NOMO-1 (cell line): ENCODE results near the gene HAPLN2.

Experiments used
- DNase-seq, 2 experiments: peaks; one replicate each; lab custom pipeline; 2025; ENCODE audit not compliant: unreplicated experiment in 2 of 2; lab: John Stamatoyannopoulos, UW

HAPLN2 gene

DNA sequence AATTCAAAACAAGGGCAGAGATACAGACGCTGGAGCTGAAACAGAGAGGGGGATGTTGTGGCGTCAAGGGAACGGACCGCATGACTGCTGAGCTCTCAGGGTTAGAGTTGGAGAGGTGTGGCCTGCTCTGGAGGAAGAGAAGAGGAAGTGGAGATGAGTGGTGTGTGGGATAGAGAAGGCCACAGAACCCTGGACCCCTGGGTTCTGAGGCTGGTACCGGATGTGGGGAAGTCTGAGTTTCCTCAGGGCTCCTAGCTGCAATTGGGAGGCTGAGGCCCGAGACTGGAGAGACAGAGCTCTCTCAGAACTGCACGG, 24.5 kb downstream of the HAPLN2 start:
- DNase-seq: peak; percentile 14 to 55

DNA sequence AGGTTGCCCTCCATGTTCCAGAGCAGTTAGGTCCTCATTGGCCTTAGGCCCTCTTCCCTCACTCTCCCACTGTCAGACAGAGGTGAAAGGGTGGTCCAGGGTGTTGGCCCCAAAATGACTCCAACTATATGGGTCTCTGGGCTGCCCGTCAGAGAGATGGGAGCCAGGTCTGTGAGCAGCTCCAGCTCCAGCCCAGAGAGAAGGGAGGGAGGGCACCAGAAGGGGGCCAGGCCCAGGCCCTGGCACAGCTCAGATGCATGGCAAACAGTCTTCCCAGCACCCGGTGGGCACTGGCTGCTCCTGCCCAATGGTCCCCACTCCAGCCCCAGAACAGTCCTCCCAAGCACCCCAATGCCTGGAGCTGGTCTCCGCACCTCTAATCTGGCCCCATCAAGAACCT, 24.9 kb downstream of the HAPLN2 start:
- DNase-seq: no peak

DNA sequence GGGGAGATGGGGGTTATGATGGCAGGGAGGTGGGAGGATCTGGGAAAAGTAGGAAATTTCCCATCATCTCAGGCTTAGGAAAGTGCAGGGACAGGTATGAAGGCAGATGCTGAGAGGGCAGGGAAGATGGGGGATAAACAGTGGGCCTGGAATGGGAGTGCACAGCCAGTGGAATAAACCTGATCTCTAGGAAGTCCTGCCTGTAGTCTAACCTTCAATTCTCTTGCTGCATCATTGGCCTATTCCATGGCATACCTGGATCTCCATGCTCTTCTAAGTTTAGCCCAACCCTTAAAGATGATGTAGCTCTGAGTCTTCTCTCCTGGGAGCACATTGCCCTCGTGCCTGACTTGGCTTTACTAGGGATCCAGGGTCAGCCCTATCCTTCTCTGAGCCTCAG, 25.4 kb downstream of the HAPLN2 start:
- DNase-seq: no peak

DNA sequence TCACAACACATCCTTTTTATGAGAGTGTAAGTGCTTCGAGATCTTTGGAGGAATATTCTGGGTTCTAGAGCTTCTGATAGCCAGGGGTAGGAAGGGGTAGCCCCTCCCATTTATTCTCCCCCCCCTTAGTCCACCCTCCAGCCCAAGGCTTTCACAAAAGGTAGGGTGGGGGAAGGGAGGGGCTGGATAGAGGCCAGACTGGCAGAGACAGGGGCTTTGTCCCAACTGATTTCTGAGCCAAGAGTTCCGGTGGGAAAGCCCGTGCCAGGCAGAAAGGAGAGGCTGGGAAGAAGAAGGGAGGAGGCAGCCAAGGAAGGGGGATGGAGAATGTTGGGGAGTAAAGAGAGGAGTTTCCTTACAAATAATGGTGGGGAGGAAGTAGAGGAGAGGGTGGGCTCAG, 25.8 kb downstream of the HAPLN2 start:
- DNase-seq: no peak

DNA sequence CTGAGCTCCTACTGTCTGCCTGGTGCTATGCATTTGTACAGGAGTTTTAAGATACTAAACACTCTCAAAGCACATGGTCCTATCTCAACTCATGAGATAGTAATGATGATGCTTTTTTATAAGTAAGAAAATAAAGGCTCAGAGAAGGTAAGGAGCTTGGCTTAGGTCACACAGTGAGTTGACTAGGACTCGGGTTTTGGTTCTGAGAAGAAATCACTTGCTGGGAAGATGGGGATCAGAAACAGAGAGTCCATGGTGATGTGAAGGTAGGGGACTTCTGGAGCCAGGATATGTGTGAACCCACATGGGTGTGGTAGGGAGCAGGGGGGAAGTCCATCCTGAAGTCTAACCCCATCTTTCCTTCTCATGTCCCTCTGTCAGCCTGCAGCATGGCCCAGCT, 26.5 kb downstream of the HAPLN2 start:
- DNase-seq: no peak

DNA sequence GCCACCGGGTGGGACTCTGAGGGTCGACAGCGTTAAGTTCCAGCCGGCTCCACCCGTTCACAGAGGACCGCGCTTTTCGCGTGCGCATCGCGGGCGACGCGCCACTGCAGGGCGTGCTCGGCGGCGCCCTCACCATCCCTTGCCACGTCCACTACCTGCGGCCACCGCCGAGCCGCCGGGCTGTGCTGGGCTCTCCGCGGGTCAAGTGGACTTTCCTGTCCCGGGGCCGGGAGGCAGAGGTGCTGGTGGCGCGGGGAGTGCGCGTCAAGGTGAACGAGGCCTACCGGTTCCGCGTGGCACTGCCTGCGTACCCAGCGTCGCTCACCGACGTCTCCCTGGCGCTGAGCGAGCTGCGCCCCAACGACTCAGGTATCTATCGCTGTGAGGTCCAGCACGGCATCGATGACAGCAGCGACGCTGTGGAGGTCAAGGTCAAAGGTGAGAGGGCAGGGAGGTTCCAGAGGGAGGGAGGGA, 27.6 kb downstream of the HAPLN2 start:
- DNase-seq: no peak

DNA sequence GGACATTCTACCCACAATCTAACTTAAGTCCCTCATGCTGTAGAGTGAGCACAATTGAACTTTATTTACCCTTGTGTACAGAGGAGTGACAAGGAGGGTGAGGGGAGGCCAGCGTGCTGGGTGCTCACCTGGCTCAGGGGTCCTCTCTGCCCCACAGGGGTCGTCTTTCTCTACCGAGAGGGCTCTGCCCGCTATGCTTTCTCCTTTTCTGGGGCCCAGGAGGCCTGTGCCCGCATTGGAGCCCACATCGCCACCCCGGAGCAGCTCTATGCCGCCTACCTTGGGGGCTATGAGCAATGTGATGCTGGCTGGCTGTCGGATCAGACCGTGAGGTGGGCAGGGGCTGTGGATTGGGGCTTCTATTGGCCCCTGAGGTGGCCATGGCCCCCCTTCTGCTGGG, 28.1 kb downstream of the HAPLN2 start:
- no peak for DNase-seq

DNA sequence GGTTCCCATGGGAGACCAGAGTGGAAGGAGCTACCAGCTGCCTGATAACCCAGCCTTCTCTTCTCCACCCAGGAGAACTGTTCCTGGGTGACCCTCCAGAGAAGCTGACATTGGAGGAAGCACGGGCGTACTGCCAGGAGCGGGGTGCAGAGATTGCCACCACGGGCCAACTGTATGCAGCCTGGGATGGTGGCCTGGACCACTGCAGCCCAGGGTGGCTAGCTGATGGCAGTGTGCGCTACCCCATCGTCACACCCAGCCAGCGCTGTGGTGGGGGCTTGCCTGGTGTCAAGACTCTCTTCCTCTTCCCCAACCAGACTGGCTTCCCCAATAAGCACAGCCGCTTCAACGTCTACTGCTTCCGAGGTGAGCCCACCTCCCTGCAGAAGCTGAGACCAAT, 29.3 kb downstream of the HAPLN2 start:
- no peak for DNase-seq

DNA sequence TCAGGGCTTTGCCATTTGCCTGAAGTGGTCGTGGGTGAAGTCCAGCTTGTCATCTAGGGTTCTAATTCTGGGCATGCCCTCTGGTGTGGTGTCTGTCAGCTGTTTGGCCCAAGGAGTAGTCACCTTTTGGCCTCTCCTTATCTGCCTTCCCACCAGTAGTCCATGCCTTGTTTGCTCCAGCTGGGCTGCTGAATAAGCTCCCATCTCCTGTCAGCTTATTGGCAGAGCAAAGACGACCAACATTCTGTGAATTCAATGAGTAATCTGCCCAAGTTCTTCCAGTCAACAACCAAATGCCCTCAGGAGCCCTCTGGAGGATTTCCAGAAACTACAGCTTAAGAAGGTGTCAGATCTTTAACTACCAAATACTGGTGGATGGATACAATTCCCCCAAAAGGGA, 29.7 kb downstream of the HAPLN2 start:
- DNase-seq: no peak

DNA sequence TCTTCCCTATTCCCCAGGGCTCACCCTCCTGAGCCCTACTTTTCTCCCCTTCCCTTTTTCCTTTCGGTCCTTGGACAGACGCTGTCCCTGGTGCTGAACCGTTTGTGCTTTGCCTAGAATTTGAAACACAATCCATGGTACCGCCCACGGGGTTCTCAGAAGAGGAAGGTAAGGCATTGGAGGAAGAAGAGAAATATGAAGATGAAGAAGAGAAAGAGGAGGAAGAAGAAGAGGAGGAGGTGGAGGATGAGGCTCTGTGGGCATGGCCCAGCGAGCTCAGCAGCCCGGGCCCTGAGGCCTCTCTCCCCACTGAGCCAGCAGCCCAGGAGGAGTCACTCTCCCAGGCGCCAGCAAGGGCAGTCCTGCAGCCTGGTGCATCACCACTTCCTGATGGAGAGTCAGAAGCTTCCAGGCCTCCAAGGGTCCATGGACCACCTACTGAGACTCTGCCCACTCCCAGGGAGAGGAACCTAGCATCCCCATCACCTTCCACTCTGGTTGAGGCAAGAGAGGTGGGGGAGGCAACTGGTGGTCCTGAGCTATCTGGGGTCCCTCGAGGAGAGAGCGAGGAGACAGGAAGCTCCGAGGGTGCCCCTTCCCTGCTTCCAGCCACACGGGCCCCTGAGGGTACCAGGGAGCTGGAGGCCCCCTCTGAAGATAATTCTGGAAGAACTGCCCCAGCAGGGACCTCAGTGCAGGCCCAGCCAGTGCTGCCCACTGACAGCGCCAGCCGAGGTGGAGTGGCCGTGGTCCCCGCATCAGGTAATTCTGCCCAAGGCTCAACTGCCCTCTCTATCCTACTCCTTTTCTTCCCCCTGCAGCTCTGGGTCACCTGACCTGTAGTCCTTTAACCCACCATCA, 33.1 kb downstream of the HAPLN2 start:
- DNase-seq: no peak

DNA sequence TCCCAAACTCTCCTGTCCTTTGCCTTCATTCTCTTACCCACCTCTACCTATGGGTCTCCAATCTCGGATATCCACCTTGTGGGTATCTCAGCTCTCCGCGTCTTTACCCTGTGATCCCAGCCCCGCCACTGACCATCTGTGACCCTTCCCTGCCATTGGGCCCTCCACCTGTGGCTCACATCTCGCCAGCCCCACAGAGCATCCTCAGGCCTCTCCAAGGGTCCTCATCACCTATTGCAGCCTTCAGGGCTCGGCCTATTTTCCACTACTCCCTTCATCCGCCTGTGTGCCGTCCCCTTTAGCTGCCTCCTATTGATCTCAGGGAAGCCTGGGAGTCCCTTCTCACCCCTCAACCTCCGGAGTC, 33.8 kb downstream of the HAPLN2 start:
- DNase-seq: no peak

DNA sequence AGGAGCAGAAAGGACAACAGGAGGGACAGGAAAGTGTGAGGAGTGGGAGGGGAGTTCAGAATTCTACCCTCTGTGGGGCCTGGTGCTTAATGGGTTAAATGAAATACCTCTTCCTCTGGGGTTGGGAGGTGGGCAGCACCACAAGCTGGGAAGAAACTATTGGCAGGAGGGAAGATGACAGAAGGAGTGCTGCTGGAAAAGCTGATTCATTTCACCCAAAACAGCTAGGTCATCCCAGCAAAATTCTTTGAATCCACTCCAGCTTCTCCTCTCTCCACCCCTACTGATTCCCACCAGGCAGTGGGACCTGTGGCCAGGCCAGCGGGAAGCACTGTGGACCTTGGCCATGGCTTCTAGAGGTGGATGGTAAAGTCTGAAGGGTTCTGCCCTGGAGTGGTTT, 35.5 kb downstream of the HAPLN2 start:
- DNase-seq: no peak

DNA sequence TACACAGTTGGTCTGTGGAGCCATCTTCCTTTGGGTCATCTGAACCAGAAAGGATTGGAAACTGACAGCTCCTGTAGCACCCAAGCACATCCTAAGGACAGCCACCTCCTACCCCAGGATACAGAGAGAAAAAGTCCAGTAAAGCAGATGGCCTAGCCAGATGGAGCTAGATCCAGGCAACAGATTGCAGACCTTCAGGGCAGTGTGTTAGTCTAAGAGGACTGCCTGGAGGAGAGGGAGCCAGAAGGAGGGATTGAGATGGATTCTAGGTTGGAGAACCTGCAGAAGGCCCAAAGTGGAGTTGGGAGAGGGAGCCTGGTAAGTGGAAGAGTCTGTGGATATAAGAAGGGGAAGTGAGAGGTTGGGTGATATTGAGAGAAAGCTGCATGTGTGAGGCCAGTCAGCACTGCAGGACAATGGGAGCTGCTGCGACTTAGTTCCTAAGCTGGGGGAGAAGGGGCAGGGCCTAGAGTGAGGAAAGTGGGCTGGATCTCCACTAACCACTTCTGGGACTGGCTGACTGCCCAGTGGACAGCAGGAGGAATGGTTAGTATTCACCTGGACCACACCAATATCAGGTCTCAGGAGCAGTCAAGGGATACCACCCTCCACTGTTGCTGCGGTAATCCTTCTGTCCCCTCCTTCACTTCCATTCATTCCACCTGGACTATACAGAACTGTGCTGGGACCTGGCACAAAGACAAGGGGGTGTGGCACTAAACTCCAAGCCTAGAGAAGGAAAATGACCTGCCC, 36.1 kb downstream of the HAPLN2 start:
- DNase-seq: no peak

DNA sequence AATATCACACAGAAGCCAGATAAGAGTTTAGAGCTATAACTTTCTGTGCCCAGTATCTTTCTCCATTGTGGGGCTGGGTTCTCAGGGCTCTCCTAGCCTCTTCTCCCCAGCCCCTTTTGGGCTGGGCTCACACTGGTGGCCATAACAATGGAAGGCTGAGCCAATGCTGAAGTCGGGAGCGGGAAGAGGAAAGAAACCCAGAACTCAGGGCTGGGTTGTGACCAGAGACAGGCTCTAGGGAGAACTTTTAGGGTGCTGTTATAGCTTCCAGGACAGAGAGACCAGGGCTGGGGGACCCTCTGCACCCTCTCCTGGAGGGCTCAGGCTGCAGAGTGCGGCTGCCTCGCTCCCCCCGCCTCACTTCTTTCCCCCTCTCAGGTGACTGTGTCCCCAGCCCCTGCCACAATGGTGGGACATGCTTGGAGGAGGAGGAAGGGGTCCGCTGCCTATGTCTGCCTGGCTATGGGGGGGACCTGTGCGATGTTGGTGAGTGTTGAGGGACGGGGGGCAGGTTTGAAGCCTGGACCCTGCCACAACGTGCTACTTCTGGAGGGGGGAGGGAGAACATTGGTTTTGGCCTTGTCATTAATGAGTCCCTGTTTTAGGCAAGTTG, 36.8 kb downstream of the HAPLN2 start:
- DNase-seq: no peak

DNA sequence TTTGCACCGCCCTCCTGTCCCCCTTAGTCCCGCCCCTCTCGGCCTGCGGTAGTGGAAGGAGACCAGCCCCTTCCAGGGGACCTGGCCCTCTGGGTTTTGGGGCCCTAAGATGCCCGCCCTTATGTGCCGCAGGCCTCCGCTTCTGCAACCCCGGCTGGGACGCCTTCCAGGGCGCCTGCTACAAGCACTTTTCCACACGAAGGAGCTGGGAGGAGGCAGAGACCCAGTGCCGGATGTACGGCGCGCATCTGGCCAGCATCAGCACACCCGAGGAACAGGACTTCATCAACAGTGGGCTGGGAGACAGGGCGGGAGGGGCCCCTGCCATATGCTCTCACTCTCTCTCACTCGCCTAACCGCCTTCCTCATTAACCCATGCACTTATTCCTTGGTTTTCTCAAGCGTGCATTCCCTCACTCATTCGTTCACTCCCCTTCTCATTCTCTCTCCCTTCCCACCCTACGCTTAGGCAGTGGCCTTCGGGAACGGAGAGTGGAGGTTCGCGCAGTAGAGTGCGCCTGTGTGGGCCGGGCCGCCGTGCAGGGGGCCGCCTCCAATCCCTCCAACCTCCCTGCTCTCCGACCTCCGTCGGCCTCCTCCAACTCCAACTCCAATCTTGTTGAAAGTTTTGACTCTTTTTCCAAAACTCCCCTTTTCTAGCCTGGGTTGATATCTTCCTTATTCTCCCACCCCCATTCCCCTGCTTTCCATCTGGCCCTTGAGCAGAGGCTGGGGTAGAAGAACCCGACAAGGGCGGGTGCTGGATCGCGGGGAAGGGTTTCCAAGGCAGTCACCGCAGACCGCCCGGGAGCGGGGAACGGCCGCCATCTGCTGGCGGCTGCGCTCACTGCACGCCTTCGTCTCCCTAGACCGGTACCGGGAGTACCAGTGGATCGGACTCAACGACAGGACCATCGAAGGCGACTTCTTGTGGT, 37.9 kb downstream of the HAPLN2 start:
- peak in 1 of 2 experiments; percentile 30 for DNase-seq

DNA sequence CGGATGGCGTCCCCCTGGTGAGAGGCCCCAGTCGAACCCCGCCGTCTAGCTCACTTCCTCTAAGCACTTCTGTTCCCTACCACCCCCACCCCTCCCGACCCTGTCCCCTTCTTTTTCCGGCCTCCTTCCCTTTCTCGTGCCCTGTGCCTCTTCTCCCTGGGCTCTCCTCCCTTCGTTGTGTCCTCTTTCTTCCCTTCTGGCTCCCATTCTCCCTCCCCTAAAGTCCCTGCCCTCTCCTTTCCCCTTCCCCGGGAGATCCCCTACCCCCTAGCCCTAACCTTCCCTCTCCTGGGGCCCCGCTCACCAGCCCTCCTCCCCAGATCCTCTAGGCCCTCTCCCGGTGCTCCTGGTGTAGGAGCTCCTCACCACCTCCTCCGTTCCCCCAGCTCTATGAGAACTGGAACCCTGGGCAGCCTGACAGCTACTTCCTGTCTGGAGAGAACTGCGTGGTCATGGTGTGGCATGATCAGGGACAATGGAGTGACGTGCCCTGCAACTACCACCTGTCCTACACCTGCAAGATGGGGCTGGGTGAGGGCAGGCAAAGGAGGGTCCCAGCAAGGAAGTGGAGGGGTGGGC, 38.6 kb downstream of the HAPLN2 start:
- no peak for DNase-seq

DNA sequence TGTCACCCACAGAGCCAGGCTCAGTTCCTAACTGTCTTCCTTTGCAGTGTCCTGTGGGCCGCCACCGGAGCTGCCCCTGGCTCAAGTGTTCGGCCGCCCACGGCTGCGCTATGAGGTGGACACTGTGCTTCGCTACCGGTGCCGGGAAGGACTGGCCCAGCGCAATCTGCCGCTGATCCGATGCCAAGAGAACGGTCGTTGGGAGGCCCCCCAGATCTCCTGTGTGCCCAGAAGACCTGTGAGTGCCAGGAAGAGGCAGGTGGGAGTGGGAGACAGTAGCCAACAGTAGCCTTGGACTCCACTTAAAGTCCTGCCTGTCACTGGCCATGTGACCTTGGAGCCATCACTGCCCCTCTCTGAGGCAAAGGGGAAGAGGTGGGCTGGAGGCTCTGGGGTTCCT, 39.3 kb downstream of the HAPLN2 start:
- no peak for DNase-seq

DNA sequence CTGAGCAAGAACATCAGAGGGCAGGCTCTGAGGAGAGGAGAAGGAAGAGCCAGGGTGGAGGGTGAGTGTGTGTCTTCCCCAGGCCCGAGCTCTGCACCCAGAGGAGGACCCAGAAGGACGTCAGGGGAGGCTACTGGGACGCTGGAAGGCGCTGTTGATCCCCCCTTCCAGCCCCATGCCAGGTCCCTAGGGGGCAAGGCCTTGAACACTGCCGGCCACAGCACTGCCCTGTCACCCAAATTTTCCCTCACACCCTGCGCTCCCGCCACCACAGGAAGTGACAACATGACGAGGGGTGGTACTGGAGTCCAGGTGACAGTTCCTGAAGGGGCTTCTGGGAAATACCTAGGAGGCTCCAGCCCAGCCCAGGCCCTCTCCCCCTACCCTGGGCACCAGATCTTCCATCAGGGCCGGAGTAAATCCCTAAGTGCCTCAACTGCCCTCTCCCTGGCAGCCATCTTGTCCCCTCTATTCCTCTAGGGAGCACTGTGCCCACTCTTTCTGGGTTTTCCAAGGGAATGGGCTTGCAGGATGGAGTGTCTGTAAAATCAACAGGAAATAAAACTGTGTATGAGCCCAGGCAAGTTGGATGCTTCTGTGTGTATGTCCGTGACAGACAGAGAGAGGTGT, 39.8 kb downstream of the HAPLN2 start:
- no peak for DNase-seq

DNA sequence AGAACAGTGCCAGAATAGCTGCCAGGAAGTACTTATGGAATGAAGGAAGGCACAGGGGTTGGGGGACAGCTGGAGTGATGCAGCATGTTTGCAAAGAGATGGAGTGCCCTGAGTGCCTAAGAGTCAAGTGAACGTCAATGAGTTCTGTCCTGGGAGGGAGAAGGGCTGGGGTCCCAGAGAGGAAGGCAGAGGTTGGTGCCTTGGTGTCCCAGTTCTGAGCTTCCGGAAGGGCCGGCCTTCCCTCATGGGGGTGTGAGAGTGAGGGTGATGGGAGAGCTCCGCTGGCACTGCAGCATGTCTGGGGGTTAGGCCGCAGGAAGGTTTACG, 40.4 kb downstream of the HAPLN2 start:
- DNase-seq: no peak
